IMR-90 (cell line): ENCODE measurements around the gene HAND2. TPM values are rescaled to one million over a fixed set of nuclear protein-coding genes. Genes with fewer than 3 reads are reported as not detected.

ENCODE experiments used
- ATAC-seq: fragments of 200-7000 bp; cut with Tn5 transposase; 2 replicates; pipeline ENCODE4 v1.9.1; 2020; ENCODE audit warnings: low read depth, mild to moderate bottlenecking, moderate library complexity
- BruUV-seq: library from RNA; stranded (reverse); fragments of 400-500 nt; replicated peaks from 2 replicates; lab custom pipeline; 2021; lab: Mats Ljungman, UMichigan
- CTCF ChIA-PET: fragments of 300-600 bp; formaldehyde crosslinking; extraction: SDS; loops from one replicate; lab custom pipeline; 2021; ENCODE audit warnings: antibody characterized with exemption; lab: Yijun Ruan, JAX
- POLR2A ChIA-PET: fragments of 300-600 bp; sonication (Branson Sonifier 250); formaldehyde crosslinking; loops from one replicate; lab custom pipeline; 2022; ENCODE audit warnings: antibody characterized with exemption; ENCODE audit not compliant: unreplicated experiment; lab: Charles Lee
- DNase-seq: peaks from one replicate; pipeline ENCODE4 v3.0.0; 2013
- H2AFZ ChIP-seq: replicated peaks from 2 replicates; pipeline ENCODE3; 2013; ENCODE audit warnings: low read length, mild to moderate bottlenecking; ENCODE audit not compliant: poor library complexity
- H2AK5ac ChIP-seq: 2 replicates; pipeline ENCODE4 v1.6.1; 2013; ENCODE audit warnings: low read depth, low read length, inconsistent platforms
- H2AK9ac ChIP-seq: replicated peaks from 2 replicates; pipeline ENCODE3; 2013; ENCODE audit warnings: mild to moderate bottlenecking, low read depth, low read length, moderate library complexity; ENCODE audit not compliant: poor library complexity
- H2BK120ac ChIP-seq: 2 replicates; pipeline ENCODE4 v1.6.1; 2013; ENCODE audit warnings: low read depth, low read length, inconsistent platforms
- H2BK15ac ChIP-seq: 3 replicates; pipeline ENCODE4 v1.6.1; 2013; ENCODE audit warnings: low read depth, low read length, inconsistent platforms
- H2BK20ac ChIP-seq: 2 replicates; pipeline ENCODE4 v1.6.1; 2013; ENCODE audit warnings: low read depth, mild to moderate bottlenecking, inconsistent platforms, low read length, moderate library complexity
- H2BK5ac ChIP-seq: 2 replicates; pipeline ENCODE4 v1.6.1; 2013; ENCODE audit warnings: mild to moderate bottlenecking, low read depth, low read length, inconsistent platforms; ENCODE audit not compliant: poor library complexity, severe bottlenecking
- H3K14ac ChIP-seq: replicated peaks from 2 replicates; pipeline ENCODE4 v1.6.1; 2013; ENCODE audit warnings: low read depth, low read length, inconsistent platforms
- H3K18ac ChIP-seq: 2 replicates; pipeline ENCODE4 v1.6.1; 2013; ENCODE audit warnings: low read depth, low read length, control low read depth
- H3K23ac ChIP-seq: 2 replicates; pipeline ENCODE4 v1.6.1; 2013; ENCODE audit warnings: low read depth, low read length, inconsistent platforms
- H3K27ac ChIP-seq: 2 replicates; pipeline ENCODE4 v1.5.1; 2013; ENCODE audit warnings: mild to moderate bottlenecking, control low read depth, low read length; ENCODE audit not compliant: insufficient read depth
- H3K27me3 ChIP-seq: 2 replicates; pipeline ENCODE4 v1.6.1; 2013; ENCODE audit warnings: low read length; ENCODE audit not compliant: control insufficient read depth, insufficient read depth
- H3K36me3 ChIP-seq: 2 replicates; pipeline ENCODE4 v1.6.1; 2013; ENCODE audit warnings: low read length, mixed read lengths; ENCODE audit not compliant: control insufficient read depth, insufficient read depth
- H3K4ac ChIP-seq: 2 replicates; pipeline ENCODE4 v1.6.1; 2013; ENCODE audit warnings: low read depth, low read length, inconsistent platforms
- H3K4me1 ChIP-seq: 2 replicates; pipeline ENCODE4 v1.6.1; 2013; ENCODE audit warnings: low read length, mixed read lengths; ENCODE audit not compliant: control insufficient read depth, insufficient read depth
- H3K4me2 ChIP-seq: 2 replicates; pipeline ENCODE4 v1.6.1; 2013; ENCODE audit warnings: low read depth, mild to moderate bottlenecking, control low read depth, low read length, moderate library complexity
- H3K4me3 ChIP-seq: 2 replicates; pipeline ENCODE4 v1.5.1; 2013; ENCODE audit warnings: low read depth, mild to moderate bottlenecking, control low read depth, low read length, moderate library complexity; ENCODE audit not compliant: insufficient read depth
- H3K56ac ChIP-seq: 2 replicates; pipeline ENCODE4 v1.6.1; 2013; ENCODE audit warnings: low read length, inconsistent platforms; ENCODE audit not compliant: insufficient read depth; ENCODE audit errors: extremely low read depth
- H3K79me1 ChIP-seq, 2 experiments: 2 replicates each; pipeline ENCODE4 v1.6.1; 2013; ENCODE audit warnings: low read length in 2 of 2, inconsistent platforms in 1 of 2, low read depth in 1 of 2
- H3K9ac ChIP-seq: 2 replicates; pipeline ENCODE4 v1.6.1; 2013; ENCODE audit warnings: low read depth, low read length, control low read depth
- H3K9me1 ChIP-seq: 2 replicates; pipeline ENCODE4 v1.6.1; 2013; ENCODE audit warnings: low read length, inconsistent platforms; ENCODE audit not compliant: insufficient read depth
- H3K9me3 ChIP-seq: 2 replicates; pipeline ENCODE4 v1.6.1; 2013; ENCODE audit warnings: low read length; ENCODE audit not compliant: control insufficient read depth, insufficient read depth
- H4K20me1 ChIP-seq: 2 replicates; pipeline ENCODE4 v1.6.1; 2013; ENCODE audit warnings: low read length, inconsistent platforms; ENCODE audit not compliant: insufficient read depth
- H4K5ac ChIP-seq: 2 replicates; pipeline ENCODE4 v1.6.1; 2013; ENCODE audit warnings: mild to moderate bottlenecking, low read depth, low read length, control low read depth
- H4K8ac ChIP-seq, 2 experiments: 2 replicates each; pipeline ENCODE4 v1.6.1; 2013; ENCODE audit warnings: low read depth in 2 of 2, low read length in 2 of 2, control low read depth in 1 of 2, inconsistent platforms in 1 of 2
- H4K91ac ChIP-seq: 2 replicates; pipeline ENCODE4 v1.6.1; 2013; ENCODE audit warnings: low read depth, low read length, inconsistent platforms; ENCODE audit not compliant: insufficient read depth
- BHLHE40 ChIP-seq: fragments of 150-350 bp; IDR thresholded peaks from 2 replicates; pipeline ENCODE4 v1.6.1; 2016; ENCODE audit warnings: mild to moderate bottlenecking, low read depth, low read length
- CEBPB ChIP-seq: IDR thresholded peaks from 2 replicates; pipeline ENCODE4 v1.6.1; 2012; ENCODE audit warnings: low read depth, low read length, improper control_type of control experiment
- FOS ChIP-seq: fragments of 150-350 bp; IDR thresholded peaks from 2 replicates; pipeline ENCODE4 v1.6.1; 2016; ENCODE audit warnings: low read depth, low read length
- MAFK ChIP-seq: IDR thresholded peaks from 2 replicates; pipeline ENCODE4 v1.6.1; 2012; ENCODE audit warnings: low read depth, low read length, improper control_type of control experiment
- MXI1 ChIP-seq: IDR thresholded peaks from 2 replicates; pipeline ENCODE4 v1.6.1; 2012; ENCODE audit warnings: low read depth, mild to moderate bottlenecking, low read length, moderate library complexity, borderline replicate concordance
- NFE2L2 ChIP-seq: fragments of 150-350 bp; IDR thresholded peaks from 2 replicates; pipeline ENCODE4 v1.6.1; 2016; ENCODE audit warnings: low read depth, mild to moderate bottlenecking, low read length
- RAD21 ChIP-seq: IDR thresholded peaks from 2 replicates; pipeline ENCODE4 v1.6.1; 2012; ENCODE audit warnings: low read length, improper control_type of control experiment
- RCOR1 ChIP-seq: IDR thresholded peaks from 2 replicates; pipeline ENCODE4 v1.6.1; 2012; ENCODE audit warnings: mild to moderate bottlenecking, low read length, improper control_type of control experiment; ENCODE audit not compliant: insufficient replicate concordance
- SMC3 ChIP-seq: fragments of 150-350 bp; IDR thresholded peaks from 2 replicates; pipeline ENCODE4 v1.6.1; 2016; ENCODE audit warnings: low read depth, mild to moderate bottlenecking, antibody characterized with exemption, low read length, moderate library complexity
- WGBS, 2 experiments: methylation state at CpG; one replicate each; pipeline versions ENCODE4 v1.1.5 to v1.1.7; 2013; ENCODE audit warnings: missing lambda C conversion rate in 2 of 2; ENCODE audit not compliant: insufficient read length in 1 of 2; ENCODE audit errors: extremely low coverage in 2 of 2; 5-methylcytosine and 5-hydroxymethylcytosine counted together
- dilution Hi-C: fragments of 300-500 bp; cut with HindIII; formaldehyde crosslinking; loops from one replicate; pipeline ENCODE4 v1.14.3; 2018; ENCODE audit warnings: low sequenced_read_pairs; ENCODE audit not compliant: unreplicated experiment
- in situ Hi-C: fragments of 300-500 bp; cut with MboI; formaldehyde crosslinking; loops from 3 replicates; pipeline ENCODE4 v1.14.3; 2019; ENCODE audit warnings: low sequenced_read_pairs, inconsistent platforms, mixed read lengths
- intact Hi-C: fragments of 100-400 bp; cut with micrococcal nuclease; formaldehyde crosslinking; loops from 2 replicates; pipeline ENCODE4 v1.10.0; 2022
- polyA plus RNA-seq, 3 experiments: library from polyadenylated mRNA; depleted of rRNA; stranded (reverse); fragments of >200 nt; gene quantifications; 2 replicates each; pipeline ENCODE4 v1.2.3, GENCODE V29; 2012; ENCODE audit warnings: low replicate concordance in 1 of 3
- total RNA-seq: library from RNA; depleted of rRNA; stranded (reverse); fragments of >200 nt; gene quantifications from 2 replicates; pipeline ENCODE4 v1.2.3, GENCODE V29; 2012
- TF ChIP-seq, protein P1 (sequence below): conservative IDR thresholded peaks from 2 replicates; pipeline ENCODE4 v1.5.1; 2012; ENCODE audit warnings: mild to moderate bottlenecking, low read depth, low read length, improper control_type of control experiment

The HAND2 gene
- total and polyA plus RNA-seq, 2 of the 4 experiments (the other 2 are of a cell fraction) = 0.36 to 0.97 TPM

DNA sequence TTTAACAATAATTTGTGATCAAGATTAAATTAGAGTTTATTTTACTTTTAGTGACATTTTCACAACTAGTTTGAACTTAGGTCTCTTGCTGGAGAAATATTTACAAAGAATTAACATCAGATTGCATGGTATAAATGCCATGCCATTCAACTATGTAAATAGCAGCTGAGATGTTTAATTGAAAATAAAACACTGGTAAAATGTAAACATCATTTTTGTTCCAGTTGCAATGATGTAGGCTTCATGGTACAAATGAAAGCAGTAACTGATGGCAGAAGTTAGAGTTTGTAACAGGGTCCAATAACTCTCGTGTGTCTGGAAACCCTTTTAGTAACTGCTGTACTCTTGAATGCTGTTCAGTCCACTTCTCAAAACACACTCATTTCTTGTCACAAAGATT, 43.7 kb upstream of the HAND2 start:
- no peak for ATAC-seq
- Histone ChIP-seq H4K8ac (no peak overlapping the region), H3K79me1 (no peaks in the 10 kb centered on the region), H3K23ac (no peak overlapping the region), H3K27me3 (peaks cover 3% of the 10 kb centered on the region), H3K18ac (no peak overlapping the region), H4K91ac (no peak overlapping the region), H3K9me3 (no peaks in the 10 kb centered on the region), H2BK5ac (no peak overlapping the region), H3K4ac (no peak overlapping the region), H4K5ac (no peak overlapping the region), H2AK9ac (no peak overlapping the region), H3K4me2 (no peak overlapping the region), H2BK120ac (no peak overlapping the region), H3K14ac (no peak overlapping the region), H3K4me3 (no peak overlapping the region), H4K20me1 (no peaks in the 10 kb centered on the region), H3K27ac (no peak overlapping the region), H3K36me3 (no peaks in the 10 kb centered on the region), H3K56ac (no peak overlapping the region), H3K9me1 (no peaks in the 10 kb centered on the region), H3K4me1 (no peaks in the 10 kb centered on the region), H2BK20ac (no peak overlapping the region), H2AFZ (no peak overlapping the region), H2AK5ac (no peak overlapping the region), H2BK15ac (no peak overlapping the region), H3K9ac (no peak overlapping the region)
- no TSS peak for BruUV-seq
- dilution Hi-C loops (no loop called here), in situ Hi-C loops (no loop called here), intact Hi-C loops (no loop called here)
- TF ChIP-seq FOS (no peak), SMC3 (no peak), BHLHE40 (no peak), RCOR1 (no peak), NFE2L2 (no peak), CEBPB (no peak), RAD21 (no peak), MXI1 (no peak), MAFK (no peak)
- TF ChIP-seq, protein P1, sequence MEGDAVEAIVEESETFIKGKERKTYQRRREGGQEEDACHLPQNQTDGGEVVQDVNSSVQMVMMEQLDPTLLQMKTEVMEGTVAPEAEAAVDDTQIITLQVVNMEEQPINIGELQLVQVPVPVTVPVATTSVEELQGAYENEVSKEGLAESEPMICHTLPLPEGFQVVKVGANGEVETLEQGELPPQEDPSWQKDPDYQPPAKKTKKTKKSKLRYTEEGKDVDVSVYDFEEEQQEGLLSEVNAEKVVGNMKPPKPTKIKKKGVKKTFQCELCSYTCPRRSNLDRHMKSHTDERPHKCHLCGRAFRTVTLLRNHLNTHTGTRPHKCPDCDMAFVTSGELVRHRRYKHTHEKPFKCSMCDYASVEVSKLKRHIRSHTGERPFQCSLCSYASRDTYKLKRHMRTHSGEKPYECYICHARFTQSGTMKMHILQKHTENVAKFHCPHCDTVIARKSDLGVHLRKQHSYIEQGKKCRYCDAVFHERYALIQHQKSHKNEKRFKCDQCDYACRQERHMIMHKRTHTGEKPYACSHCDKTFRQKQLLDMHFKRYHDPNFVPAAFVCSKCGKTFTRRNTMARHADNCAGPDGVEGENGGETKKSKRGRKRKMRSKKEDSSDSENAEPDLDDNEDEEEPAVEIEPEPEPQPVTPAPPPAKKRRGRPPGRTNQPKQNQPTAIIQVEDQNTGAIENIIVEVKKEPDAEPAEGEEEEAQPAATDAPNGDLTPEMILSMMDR = no peak
- no CpG with 5 or more reads among the region's 1 CpG for WGBS, 2 experiments
- no peak for DNase-seq
- POLR2A ChIA-PET = no interaction called here
- CTCF ChIA-PET = interaction anchor here (0.7 kb wide), 1 partner anchor 11 kb away, joined by 3 read pairs; no protein-coding TSS in a partner anchor
